ENCODE measurements around the gene GSG1L2.
"Not testable (repeated sequence)": the region's sequence is repeated elsewhere in the genome, so short reads cannot be mapped to it uniquely, and the experiment has no call there.

Gene GSG1L2

DNA sequence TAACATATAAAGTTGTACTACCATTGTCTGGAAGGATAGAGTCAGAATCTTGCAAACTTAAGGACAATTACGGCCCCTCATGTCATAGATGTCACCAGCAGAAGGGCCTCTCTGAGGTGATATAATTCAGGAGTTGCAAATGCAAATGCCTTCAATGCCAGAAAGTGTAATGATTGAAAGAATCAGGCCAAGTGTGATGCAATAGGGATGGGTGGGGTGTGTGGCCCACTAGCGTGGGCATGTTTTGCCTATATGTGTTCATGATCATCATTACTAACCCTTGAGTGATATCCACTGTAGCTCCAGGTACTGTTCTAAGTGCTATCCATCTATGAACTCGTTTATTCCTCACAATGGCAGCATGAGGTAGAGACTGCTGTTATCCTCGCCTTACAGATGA, 31.6 kb downstream of the GSG1L2 start:
- no peak for DNase-seq (ENCODE audit: low read depth in 2 of 2)

GRCh38 chr17:9788601-9789000, 33.3 kb downstream of the GSG1L2 start:
- no peak for DNase-seq (ENCODE audit: low read depth in 2 of 2)

DNA sequence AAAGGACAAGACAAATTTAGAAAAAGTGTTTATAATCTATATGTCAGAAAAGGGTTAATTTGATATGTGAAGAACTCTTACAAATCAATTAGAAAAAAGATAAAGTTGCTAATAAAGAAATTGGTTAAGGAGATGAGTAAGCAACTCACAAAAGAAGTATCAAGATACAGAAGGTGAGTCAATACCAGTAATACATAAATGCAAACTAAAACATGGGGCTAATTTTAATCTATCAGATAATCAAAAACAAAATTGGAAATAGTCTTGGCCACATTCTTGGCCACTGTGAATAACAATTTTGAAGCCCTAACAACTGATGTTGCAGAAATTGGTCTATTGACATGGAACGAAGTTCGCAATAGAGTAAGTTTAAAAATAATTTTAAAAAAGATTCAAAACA, 37.3 kb downstream of the GSG1L2 start:
- DNase-seq (ENCODE audit: low read depth in 2 of 2) = no peak

DNA sequence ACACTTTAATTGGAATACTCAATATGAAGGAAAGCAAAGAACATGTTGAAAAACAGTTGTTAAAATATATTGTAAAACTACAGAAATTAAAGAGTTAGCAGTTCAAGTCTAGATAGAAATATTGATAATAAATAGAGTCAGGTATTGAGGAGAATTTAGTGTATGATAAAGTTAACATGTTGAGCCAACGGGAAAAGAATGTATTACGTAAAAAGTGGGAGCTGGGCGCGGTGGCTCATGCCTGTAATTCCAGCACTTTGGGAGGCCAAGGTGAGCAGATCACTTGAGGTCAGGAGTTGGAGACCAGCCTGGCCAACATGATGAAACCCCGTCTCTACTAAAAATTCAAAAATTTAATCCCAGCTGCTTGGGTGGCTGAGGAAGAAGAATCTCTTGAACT, 38.4 kb downstream of the GSG1L2 start:
- DNase-seq (ENCODE audit: low read depth in 2 of 2) = not testable (repeated sequence)

- DNase-seq (ENCODE audit: low read depth in 2 of 2) = no peak
Measured at GRCh38 chr17:9783050-9783449, 38.8 kb downstream of the GSG1L2 start.

DNA sequence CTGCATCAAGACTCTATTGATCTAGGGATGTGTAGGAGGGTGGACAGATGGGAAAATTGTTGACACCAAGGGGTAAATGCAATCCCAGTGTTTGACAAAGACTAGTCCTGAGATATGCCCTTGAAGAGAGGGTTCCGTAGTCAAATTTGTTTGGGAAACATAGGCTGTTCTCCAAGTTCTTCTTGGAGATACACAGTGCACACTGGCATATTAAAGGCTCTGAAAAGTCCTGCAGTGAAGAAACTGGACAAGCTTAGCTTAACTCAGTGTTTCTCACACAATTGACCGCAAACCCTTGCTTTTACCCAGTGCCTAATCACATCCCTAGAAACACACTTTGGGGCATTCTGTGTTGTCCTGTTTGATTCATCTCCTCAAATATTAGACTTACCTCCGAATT, 41.3 kb downstream of the GSG1L2 start:
- DNase-seq (ENCODE audit: low read depth in 2 of 2) = no peak

GRCh38 chr17:9776911-9777310, 45.0 kb downstream of the GSG1L2 start:
- no peak for DNase-seq (ENCODE audit: low read depth in 2 of 2)

DNA sequence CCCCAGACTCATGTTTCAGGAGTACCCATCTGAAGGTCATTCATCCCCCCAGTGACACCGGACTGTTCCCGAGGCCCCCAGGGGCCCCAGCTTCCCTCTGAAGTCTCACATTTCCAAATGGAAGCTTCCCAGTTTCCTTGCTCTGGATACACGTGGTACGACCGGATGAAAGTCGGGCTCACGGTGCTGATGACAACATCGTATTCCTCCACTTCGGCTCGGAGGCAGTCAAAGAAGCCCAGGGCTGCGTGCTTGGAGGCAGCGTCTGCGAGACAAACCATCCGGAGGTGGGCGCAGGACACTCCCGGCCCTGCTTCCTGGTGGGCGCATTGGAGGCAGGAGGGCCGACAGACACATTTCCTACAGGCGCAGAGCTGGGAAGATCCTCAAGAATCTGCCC, 49.2 kb downstream of the GSG1L2 start:
- DNase-seq (ENCODE audit: low read depth in 2 of 2) = no peak

- DNase-seq (ENCODE audit: low read depth in 2 of 2) = no peak
Measured at GRCh38 chr17:9771465-9771864, 50.4 kb downstream of the GSG1L2 start.

GRCh38 chr17:9769036-9769695, 52.7 kb downstream of the GSG1L2 start:
- DNase-seq (ENCODE audit: low read depth in 2 of 2) = no peak

- peak in 1 of 2 experiments; percentile 6 for DNase-seq (ENCODE audit: low read depth in 2 of 2)
Measured at GRCh38 chr17:9768381-9768934, 53.4 kb downstream of the GSG1L2 start.

DNA sequence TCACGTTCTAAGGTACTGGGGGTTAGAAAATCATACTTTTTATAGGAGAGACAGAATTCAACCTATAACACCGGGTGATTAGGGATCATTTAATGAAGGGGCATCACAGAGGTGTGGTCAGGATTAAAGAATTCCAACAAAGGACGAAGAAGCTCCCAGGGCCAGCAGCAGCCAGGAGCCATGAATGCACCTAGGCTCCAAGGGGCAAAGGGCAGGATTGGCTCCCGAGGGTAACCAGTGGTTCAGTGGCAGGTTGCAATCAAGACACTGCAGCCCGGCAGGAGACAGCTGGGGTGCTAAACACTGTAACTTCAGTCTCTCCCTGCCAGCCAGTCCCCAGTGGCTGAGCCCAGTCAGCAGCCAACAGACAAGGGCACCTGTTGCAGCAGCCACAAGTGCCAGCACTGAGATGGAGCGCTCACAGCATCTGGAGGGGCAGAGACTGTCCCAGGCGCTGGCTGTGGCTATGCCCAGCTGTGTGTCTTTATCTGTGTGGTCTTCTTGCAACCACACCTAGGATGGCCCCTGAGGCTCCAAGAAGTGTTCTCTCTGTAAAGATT, 54.4 kb downstream of the GSG1L2 start:
- DNase-seq (ENCODE audit: low read depth in 2 of 2) = no peak

DNA sequence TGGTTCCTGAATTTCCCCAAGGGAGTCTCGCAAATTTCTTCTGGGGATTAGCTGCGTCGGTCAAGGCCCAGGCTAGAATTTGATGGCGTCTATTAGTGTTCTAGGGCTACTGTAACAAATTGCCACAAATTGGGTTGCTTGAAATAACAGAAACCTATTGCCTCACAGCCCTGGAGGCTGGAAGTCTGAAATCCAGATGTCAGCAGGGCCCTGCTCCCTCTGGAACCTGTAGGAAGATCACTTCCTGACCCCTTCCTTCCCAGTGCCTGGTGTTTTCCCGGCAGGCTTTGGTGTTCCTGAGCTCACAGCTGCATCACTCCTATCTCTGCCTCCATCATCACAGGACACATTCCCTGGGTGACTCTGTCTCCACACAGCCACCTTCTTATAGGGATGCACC, 54.9 kb downstream of the GSG1L2 start:
- no peak for DNase-seq (ENCODE audit: low read depth in 2 of 2)

- no peak for DNase-seq (ENCODE audit: low read depth in 2 of 2)
Measured at GRCh38 chr17:9765322-9765721, 56.6 kb downstream of the GSG1L2 start.

GRCh38 chr17:9763643-9764042, 58.2 kb downstream of the GSG1L2 start:
- no peak for DNase-seq (ENCODE audit: low read depth in 2 of 2)

- DNase-seq (ENCODE audit: low read depth in 2 of 2) = no peak
Measured at GRCh38 chr17:9760266-9760665, 61.6 kb downstream of the GSG1L2 start.

DNA sequence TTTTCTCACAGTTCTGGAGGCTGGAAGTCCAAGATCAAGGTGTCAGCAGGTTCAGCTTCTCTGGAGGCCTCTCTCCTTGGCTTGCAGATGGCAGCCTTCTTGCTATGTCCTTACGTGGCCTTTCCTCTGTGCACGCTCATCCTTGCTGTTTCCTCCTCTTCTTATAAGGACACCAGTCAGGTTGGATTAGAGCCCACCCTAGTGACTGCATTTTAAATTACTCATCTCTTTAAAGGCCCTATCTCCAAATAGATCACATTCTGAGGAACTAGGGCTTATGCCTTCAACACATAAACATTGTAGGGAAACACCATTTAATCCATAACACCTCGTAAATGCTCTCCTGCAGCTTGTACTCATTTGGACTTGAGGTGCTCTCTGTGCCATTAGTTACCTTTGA, 66.8 kb downstream of the GSG1L2 start:
- no peak for DNase-seq (ENCODE audit: low read depth in 2 of 2)

All from fibroblast of skin of left biceps (primary cell).